CD4-positive, alpha-beta T cell treated with Interleukin-21 for 1 hour (primary cell): ENCODE measurements around the gene PALB2.

ENCODE experiments used
- DNase-seq: peaks from one replicate; pipeline ENCODE4 v3.0.0-alpha.2; 2020

The PALB2 gene

DNA sequence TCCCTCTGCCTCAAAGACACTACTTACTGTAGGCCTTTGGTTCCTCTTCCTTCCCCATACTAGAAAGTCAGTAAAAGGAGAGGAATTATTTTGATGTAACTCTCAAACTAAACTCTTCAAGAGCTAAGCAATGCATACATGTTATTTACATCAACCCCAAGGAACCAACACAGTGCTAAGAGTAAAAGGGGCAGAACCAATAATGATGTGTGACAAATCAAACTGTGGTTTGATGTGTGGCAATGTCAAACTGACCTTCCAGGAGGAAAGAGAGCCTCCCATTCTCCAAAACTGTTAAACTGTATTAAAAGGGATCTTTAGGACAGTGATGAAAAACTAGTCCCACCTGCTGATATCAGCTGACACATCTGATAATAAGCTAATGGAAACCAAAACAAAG, 60.7 kb downstream of the PALB2 start:
- no peak for DNase-seq

DNA sequence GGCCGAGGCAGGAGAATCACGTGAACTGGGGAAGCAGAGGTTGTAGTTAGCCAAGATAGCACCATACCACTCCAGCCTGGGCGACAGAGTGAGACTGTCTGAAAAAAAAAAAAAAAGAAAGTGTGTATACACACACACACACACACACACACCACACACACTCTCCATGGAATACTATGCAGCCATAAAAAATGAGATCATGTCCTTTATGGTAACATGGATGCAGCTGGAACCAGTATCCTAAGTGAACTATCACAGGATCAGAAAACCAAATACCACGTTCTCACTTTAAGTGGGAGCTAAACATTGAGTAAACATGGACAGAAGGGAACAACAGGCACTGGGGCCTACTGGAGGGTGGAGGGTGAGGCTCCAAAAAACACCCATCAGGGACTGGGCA, 61.7 kb downstream of the PALB2 start:
- no peak for DNase-seq

DNA sequence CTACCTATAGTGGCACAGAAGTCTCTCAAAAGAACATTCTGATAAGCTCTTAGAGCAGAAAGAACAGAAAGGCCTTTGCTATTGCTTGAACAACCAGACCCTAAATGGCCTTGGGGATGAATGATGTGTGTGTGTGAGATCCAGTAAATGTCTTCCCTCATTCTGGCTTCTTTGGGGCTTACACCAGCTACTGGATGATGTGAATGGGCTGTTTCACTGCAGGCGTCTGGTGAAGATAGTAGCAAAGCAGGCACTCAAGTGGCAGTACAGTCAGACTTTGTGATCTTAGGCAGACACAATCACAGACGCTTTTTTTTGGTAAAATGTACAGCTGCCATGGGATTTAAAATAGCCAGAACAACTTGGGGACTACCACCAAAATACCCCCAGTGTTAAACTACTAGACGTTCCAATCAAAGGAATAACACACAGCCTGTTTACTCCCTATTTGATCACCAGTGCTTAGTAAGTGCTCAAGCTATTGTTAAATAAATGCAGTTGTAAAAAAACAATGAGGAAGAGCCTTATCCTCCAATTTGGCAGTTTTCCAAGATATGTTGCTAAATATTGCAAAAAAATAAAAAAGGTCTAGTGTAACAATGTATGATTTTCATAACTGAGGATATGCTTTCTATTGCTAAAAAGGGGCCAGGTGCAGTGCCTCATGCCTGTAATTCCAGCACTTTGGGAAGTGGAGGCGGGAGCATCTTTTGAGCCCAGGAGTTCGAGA, 62.8 kb downstream of the PALB2 start:
- no peak for DNase-seq

DNA sequence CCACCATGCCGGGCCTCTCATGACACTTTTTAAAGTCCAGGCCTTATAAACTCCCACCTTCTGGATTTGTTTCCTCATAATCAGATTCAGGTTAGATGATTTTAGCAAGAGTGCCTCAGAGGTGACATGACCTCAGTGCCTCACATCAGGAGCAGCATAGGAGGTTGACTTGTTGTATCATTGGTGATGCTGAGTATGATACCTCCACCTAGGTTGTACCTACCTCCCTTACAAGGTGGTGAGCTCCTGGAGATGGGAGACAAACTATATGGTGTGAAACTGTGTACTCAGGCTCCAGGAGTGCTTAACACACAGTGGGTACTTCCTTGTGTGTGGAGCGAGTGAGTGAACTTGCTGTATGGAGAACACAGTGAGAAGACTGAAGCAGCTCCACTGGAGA, 63.6 kb downstream of the PALB2 start:
- no peak for DNase-seq

DNA sequence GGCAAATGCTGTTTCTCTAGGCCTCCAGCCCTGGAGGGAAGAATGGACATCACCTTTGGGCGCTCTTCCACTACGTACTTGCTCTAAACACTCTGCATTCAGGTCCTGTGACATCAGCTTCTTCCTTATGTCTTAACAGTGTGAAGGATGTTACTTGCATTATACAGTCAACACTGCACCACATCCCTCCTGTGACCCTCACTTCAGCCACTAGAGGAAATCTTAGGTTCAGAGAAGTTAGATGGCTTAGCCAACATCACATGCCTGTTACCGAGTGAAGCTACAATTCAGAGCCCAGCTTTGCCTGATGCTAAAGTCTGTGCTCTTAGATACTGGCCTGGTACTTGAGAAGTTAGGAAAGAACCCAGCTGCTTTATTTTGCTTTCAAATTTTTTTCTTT, 65.3 kb downstream of the PALB2 start:
- no peak for DNase-seq

DNA sequence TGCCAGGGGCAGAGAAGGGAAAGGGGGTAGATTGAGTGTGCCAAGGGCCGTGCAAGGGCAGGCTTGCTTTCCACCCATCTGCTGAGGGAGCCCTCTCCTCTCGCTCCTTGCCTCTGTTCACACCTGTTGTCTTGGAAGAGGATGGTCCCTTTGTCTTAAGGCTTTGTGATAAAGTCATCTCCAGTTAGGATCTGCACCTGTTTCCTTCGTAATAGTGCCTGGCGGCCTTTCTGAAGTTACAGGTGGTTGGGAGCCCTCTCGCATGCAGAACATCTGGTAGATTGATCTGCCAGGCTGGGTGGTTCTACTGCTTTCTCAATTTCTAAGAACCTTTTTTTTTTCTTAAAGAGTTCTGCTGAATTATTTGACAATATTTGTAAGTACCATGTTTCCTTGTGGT, 67.3 kb downstream of the PALB2 start:
- no peak for DNase-seq

DNA sequence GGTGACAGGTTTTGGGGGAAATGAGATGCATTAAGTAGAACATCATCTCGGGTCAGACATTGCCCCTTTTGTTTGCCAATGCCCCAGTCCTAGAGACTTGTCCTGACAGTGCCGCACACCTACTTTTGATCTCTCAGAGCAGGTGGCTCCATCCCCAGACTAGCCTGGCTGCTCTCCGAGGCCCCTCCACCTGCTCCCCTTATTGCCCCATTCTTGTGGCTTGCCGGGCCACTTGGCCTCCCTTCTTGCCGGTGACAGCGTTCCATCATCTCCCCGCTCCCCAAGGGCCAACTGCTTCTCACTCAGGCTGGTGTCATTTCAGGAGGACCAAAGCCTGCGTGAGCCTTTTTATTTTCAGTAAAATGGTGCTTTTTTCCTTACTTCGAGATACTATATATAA, 68.7 kb downstream of the PALB2 start:
- DNase-seq = no peak

DNA sequence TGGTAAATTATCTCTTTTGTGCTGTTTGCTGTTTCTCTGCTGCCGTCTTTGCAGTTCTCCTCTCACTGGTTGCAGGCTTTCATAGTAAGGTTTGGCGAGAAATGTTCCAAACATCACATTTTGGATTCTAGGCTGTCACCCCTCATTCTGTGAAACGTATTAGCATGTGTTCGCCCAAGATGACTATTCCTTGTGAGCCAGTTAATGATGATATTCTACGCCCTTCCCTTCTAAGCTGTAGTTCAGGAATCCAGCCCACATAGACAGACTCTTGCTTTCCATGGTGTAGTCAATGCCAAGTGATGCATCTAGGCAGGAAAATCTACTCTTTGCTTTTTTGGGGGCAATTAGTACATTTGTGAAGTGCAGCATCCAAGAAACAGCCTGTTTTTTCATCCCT, 69.2 kb downstream of the PALB2 start:
- no peak for DNase-seq

DNA sequence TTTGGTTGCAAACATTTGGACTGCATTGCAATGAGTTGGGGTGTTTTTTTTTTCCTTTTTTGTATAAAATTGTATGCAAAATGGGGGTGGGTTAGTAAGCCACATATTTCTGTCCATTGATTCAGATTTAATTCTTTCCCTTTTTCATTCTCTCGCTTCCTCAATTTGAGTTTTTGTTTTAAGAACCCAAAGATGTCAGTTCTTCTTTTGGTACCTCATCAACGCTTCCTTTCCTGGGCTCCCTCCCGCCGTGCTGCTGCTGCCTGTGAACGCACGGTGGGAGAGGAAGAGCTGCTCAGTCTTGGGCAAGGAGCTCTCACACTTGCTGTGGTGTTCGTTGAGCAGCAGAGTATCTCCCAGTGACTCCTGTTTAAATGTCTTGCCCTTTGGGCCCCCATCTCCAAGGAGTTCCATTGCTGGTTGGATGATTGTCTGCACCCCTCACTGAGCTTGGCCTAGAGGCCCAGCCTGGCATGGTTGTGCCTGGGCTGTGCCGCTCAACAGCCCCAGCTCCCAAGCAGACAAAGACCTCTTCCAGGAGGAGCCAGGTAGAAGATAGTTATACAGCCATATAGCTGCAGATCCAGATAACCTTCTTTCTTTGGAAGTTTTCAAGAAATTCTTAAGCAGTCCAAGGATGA, 70.0 kb downstream of the PALB2 start:
- DNase-seq = no peak

DNA sequence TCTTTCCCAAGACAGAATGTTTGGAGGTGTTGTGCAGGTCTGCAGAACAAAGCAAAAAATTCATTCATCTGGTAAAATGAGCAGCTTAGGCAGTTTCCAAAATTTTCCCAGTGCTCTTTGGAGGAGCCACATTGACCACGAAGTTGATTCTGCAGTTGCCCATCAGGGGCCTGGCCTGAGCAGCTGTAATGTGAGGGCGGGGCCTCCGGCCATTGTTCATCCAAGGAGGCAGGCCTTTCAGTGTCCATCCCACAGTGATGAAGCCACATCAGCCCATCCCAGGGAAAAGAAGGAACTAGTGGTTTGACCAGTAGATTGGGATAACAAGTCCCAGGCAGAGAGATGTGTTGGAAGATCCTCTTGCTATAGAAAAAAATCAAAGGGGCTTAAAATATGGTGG, 73.5 kb downstream of the PALB2 start:
- no peak for DNase-seq

DNA sequence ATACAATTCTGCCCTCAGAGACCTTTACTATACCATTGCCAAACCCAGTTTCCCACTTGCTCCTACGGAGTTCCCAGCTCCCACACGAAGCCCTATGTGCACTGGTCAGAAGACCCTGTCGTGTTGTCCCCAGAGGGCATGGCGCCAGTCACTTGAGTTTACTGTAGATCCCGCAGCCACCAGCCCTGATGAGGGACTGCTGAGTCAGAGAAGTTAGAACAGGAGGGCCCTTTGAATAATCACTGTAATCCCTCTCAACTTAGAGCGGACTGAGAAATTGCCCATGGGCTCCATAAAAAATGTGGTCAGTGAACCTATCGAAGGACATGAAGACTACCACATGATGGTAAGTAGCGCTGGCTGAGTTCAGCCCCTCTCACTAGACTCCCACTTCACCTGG, 74.4 kb downstream of the PALB2 start:
- no peak for DNase-seq

DNA sequence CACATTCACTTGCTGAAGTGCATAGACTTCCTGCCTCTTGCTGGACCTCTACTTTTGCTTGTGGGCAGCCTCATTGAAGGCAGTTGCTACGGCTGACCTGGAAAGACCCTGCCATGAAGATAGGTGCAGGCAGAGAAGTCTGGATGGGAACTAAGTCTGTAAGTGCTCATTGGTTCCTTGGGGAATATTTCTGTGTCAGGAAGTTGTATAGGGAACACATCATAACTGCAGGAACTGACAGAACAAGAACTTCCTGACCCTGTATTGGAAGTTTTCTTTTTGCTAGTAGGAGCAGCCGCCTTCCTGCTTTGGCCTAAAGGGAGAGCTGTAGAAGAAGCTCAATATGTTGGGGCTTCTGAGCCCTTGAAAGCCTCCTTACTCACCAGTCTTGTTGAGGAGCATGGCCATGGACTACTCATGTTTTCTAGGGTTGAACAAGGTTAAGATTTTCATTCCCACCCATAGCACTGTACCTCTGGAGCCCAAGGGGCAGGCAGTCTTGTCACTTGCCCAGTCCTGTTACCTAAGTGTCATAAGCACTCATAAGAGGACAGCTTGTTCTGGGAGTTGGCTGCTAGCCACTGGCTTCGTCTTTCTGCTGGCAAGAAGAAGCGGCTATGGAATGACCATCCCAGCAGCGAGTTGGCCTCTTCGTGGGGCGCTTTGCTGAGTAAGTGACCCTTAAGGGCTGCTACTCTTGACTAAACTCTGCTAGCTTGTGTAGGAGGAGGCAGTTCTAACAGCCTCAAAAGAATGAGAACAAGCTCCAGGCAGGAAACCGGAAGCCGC, 76.3 kb downstream of the PALB2 start:
- DNase-seq = no peak

DNA sequence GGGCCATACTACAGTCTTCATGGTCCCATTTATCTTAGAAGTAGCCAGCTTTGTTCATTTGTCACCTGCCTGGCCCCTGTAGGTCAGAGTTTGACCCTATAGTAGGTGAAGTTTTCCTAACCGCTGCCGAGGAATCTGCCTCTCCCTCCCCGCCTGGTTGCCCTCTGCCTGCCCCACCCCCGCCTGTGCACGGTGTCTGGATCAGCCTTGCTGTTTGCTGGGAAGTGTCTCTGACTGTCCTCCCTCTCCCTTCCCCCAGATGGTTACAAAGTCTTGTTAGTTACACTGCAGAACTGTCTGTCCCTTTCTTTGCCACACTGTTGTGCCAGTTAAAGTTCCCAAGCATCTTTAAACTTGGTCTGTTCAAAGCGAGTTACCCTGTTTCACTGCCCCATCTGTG, 77.9 kb downstream of the PALB2 start:
- no peak for DNase-seq

DNA sequence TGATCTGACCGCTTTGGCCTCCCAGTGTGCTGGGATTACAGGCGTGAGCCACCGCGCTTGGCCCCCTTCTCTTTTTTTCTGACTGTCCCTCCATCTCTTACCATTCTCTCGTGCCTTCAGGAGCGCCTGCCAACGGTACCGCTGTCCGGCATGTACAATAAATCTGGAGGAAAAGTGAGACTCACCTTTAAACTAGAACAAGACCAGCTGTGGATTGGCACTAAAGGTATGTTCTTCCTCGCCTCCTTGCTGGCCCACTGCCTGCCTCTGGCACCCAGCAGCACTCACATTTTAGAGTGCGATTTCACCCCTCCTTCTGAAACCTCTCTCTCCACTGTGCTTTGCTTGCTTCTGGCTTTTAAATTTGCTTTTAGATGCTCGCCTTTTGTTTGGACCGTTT, 78.6 kb downstream of the PALB2 start:
- DNase-seq = no peak

DNA sequence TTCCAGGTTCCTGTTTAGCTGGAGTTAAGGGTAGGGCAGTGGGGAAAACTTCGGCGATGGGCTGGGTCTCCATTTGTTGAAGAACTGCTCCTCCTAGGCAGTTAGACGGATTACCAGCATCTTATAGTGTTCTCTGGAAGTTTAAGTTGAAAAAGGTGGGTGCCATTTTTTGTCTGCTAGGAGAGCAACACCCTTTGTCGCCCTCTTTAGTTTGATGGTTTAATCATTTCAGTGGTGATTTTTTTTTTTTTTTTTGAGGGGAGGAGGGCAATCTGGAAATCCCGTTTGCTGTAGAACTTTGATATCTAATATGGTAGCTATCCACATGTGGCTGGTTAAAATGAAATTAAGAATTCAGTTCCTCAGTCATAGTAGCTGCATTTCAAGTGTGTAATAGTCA, 79.5 kb downstream of the PALB2 start:
- no peak for DNase-seq

DNA sequence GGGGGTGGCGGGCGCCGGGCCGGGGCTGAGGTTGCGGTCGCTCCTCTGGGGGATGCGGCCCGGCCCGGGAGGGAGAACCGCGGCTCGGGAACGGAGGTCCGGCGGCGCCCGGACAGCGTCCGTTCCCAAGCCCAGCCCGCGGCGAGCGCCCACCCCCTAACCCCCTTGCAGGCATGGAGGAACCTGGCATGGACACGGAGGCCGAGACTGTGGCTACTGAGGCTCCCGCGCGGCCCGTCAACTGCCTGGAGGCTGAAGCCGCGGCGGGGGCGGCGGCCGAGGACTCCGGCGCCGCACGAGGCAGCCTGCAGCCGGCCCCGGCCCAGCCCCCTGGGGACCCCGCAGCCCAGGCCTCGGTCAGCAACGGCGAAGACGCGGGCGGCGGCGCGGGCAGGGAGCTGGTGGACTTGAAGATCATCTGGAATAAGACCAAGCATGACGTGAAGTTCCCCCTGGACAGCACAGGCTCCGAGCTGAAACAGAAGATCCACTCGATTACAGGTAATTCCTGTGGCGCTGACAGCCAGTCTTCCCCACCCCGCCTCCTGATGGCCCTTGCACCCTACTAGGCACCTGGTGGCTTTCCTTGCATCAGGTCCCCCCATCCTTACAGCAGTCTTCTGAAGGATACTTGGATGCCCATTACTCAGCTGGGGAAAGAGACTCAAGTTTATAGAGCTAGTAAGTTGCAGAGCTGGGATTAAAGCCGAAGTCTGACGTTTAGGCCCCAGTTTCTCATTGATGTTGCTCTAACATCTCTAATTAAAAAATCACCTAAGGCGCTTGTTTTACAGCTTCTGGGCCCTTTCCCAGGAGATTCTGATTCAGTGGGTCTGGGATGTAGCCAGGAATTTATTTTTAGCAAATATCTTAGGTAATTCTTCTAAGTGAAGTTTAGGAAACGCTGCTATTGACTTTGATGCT, 83.1 kb downstream of the PALB2 start:
- peak; percentile 0 for DNase-seq

DNA sequence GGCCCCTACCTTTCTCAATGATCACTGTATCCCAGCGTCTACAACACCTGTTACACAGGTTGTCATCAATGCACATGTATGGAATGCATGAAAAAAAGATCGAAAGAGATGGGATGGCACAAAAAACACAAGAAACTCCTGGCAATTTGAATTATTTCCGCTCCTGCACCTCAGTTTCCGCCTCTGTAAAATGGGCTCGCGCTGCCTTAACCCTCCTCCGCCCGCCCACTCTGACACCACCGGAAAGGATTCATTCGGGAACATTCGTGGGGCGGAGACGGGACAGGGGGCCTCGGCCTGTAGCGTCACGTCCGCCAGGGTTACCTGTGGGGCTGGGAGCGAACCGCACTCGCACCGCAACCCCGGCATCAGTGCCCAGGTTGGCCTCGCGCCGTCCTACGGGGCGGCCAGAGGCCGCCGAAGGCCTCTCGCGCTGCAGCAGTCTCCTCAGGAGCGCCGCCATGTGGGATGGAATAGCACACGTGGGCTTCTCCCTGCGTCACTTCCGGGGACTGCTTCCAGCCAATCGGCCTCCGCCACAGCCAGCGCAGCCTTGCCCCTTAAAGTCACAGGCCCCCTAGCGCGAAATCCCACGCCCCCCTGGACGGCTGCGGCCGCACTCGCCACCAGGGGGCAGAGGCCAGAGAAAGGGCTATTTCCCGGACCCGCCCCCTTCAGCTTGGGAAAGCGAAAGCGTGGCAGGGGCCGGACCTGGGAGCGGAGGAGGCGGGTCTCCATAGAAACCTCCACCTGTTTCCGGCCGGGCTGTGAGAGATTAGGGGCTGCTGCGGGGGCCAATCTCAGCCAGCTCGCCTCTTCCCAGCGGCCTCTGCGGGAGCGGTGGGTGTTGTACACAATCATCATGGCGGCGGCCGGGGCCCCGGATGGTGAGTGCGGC, 84.0 kb downstream of the PALB2 start, which contains the start of the genes EARS2 and UBFD1:
EARS2 (minus strand) TSS at position 470 of the 898 bp plus-strand sequence; CDS start at position 463, 7 bp downstream.
UBFD1 (plus strand) TSS at position 847 of the 898 bp plus-strand sequence; CDS start at position 863, 16 bp downstream.
- DNase-seq = peak; percentile 96

DNA sequence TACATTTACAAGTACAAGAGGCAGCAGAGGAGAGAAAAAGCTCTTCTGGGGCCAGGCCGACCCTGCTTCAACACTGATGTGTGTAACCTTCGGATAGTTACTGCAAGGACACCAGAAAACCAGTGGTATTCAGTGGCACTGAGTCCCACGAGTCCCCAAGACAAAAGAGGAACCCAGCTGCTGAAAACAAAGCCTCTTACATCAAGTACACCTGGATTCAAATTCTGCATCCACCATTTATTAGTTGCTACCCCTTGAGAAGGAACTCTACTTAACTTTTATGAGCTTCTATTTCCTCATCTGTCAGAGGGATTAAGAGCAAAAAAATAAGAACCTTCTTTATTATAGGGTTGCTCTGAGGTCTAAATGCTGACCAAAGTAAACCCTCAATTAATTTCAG, 86.6 kb downstream of the PALB2 start:
- DNase-seq = no peak
